Stimulated activated CD4-positive, alpha-beta T cell treated with anti-CD3 and anti-CD28 coated beads, Interleukin-4, amount 100 ng/mL, for 4 hours (primary cell): ENCODE results near the gene CCDC77.

Experiments
- DNase-seq, 2 experiments: peaks; one replicate each; pipeline ENCODE4 v3.0.0-alpha.2; 2020

Gene CCDC77

DNA sequence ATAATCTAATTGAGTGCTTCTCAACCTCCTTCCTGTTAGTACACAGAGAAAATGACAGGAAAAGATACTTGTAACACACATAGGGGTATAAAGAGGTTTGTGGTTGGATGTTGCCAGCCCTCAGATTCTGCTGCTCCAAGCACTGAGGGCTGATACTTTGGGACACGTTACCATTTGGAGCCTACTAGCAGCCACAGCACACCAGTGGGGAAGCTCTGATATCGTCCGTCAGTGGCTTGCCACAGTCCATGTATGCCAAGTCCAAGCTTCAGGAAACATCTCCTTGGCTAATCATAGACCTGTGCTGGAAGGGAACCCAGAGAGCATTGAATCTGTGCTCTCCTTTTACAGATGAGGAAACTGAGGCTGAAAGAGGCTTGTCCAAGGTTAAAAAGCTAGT, 80.6 kb downstream of the CCDC77 start:
- no peak for DNase-seq

DNA sequence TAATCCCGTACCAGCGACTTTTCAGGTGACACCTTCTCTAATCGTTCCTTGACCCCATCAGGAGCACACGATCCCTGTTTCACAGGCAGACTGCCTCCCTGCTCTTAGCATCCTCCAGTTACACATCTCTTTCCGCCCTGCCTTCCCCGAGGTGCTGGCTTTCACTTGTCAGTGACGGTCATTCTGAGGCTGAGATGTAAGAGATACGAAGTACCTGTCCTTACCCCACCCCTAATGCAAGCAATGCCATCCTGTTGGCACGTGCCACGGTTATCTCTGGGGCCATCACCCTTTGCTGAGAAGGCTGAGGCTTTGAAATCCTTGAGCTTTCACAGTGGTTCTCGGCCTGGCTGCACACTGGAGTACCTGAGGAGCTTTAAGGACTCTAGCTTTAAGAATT, 82.7 kb downstream of the CCDC77 start:
- DNase-seq: no peak

DNA sequence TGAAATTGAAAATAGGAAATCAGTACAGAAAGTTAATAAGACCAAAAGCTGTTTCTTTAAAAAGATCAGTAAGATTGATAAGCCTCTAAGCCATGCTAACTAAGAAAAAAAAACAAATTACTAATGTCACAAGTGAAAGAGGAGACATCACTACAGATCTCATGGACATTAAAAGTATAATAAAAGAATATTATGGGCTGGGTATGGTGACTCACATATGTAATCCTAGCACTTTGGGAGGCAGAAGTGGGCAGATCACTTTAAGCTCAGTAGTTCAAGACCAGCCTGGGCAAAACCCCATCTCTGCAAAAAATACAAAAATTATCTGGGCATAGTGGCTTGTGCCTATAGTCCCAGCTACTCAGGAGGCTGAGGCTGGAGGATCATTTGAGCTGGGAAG, 88.8 kb downstream of the CCDC77 start:
- no peak for DNase-seq
